SK-N-SH treated with all-trans-retinoic acid at 6 μM for 48 hours (cell line): Measurements from ENCODE around the gene OPN4.
A peak's percentile ranks its signal among the peaks of the same experiment; 100 is the strongest.

ENCODE experiments used
- ATAC-seq: fragments of 200-7000 bp; cut with Tn5 transposase; 3 replicates; pipeline ENCODE4 v1.9.1; 2020; ENCODE audit warnings: mild to moderate bottlenecking, moderate library complexity
- ARNTL ChIP-seq: fragments of 450-650 bp; formaldehyde crosslinking; IDR thresholded peaks from 2 replicates; pipeline ENCODE4 v1.5.0; 2020; ENCODE audit warnings: low read depth, mild to moderate bottlenecking, moderate library complexity, borderline replicate concordance
- BACH2 ChIP-seq: fragments of 250-450 bp; sonication (Bioruptor Pico); IDR thresholded peaks from 2 replicates; pipeline ENCODE4 v1.9.0; 2021; ENCODE audit warnings: mild to moderate bottlenecking, borderline replicate concordance
- CREB5 ChIP-seq: fragments of 250-450 bp; sonication (Bioruptor Pico); IDR thresholded peaks from 2 replicates; pipeline ENCODE4 v1.5.1; 2020; ENCODE audit warnings: low read depth, mild to moderate bottlenecking, moderate library complexity
- ESRRG ChIP-seq: fragments of 250-450 bp; sonication (Bioruptor Pico); IDR thresholded peaks from 2 replicates; pipeline ENCODE4 v1.6.1; 2021; ENCODE audit warnings: mild to moderate bottlenecking
- ISL1 ChIP-seq: fragments of 250-450 bp; sonication (Bioruptor Pico); IDR thresholded peaks from 2 replicates; pipeline ENCODE4 v2.1.2; 2022; ENCODE audit warnings: mild to moderate bottlenecking, moderate library complexity
- OSR1 ChIP-seq: fragments of 250-450 bp; sonication (Bioruptor Pico); IDR thresholded peaks from 2 replicates; pipeline ENCODE4 v1.8.0; 2022; ENCODE audit warnings: moderate library complexity, mild to moderate bottlenecking, inconsistent platforms
- PATZ1 ChIP-seq: fragments of 250-450 bp; sonication (Bioruptor Pico); IDR thresholded peaks from 2 replicates; pipeline ENCODE4 v1.8.0; 2020; ENCODE audit warnings: mild to moderate bottlenecking, moderate library complexity, borderline replicate concordance
- PPARA ChIP-seq: fragments of 250-450 bp; sonication (Bioruptor Pico); IDR thresholded peaks from 2 replicates; pipeline ENCODE4 v1.5.0; 2020; ENCODE audit warnings: mild to moderate bottlenecking, borderline replicate concordance
- RARB ChIP-seq: fragments of 250-450 bp; sonication (Bioruptor Pico); IDR thresholded peaks from 2 replicates; pipeline ENCODE4 v1.8.0; 2021; ENCODE audit warnings: mild to moderate bottlenecking, moderate library complexity
- SNAI2 ChIP-seq: fragments of 250-450 bp; sonication (Bioruptor Pico); IDR thresholded peaks from 2 replicates; pipeline ENCODE4 v1.5.0; 2020; ENCODE audit warnings: mild to moderate bottlenecking, moderate library complexity
- TCF4 ChIP-seq: fragments of 250-450 bp; sonication (Bioruptor Pico); IDR thresholded peaks from 2 replicates; pipeline ENCODE4 v1.8.0; 2021; ENCODE audit warnings: mild to moderate bottlenecking, moderate library complexity, borderline replicate concordance
- TOX ChIP-seq: fragments of 250-450 bp; sonication (Bioruptor Pico); IDR thresholded peaks from 2 replicates; pipeline ENCODE4 v1.8.0; 2021; ENCODE audit warnings: mild to moderate bottlenecking, moderate library complexity, borderline replicate concordance
- ZC3H10 ChIP-seq: fragments of 250-450 bp; sonication (Bioruptor Pico); IDR thresholded peaks from 2 replicates; pipeline ENCODE4 v1.5.1; 2021; ENCODE audit warnings: mild to moderate bottlenecking, moderate library complexity
- ZFP3 ChIP-seq: fragments of 250-450 bp; sonication (Bioruptor Pico); IDR thresholded peaks from 2 replicates; pipeline ENCODE4 v1.5.0; 2020; ENCODE audit warnings: mild to moderate bottlenecking, moderate library complexity
- ZFP30 ChIP-seq: fragments of 450-650 bp; formaldehyde crosslinking; IDR thresholded peaks from 2 replicates; pipeline ENCODE4 v1.5.0; 2022; ENCODE audit warnings: mild to moderate bottlenecking, moderate library complexity
- ZNF565 ChIP-seq: fragments of 450-650 bp; formaldehyde crosslinking; conservative IDR thresholded peaks from 2 replicates; pipeline ENCODE4 v1.5.0; 2020; ENCODE audit warnings: low read depth, mild to moderate bottlenecking, moderate library complexity
- ZNF70 ChIP-seq: fragments of 450-650 bp; formaldehyde crosslinking; IDR thresholded peaks from 2 replicates; pipeline ENCODE4 v1.5.0; 2020; ENCODE audit warnings: mild to moderate bottlenecking, moderate library complexity
- TF ChIP-seq, protein P1 (sequence below): fragments of 250-450 bp; sonication (Bioruptor Pico); IDR thresholded peaks from 2 replicates; pipeline ENCODE4 v1.8.0; 2021; ENCODE audit warnings: low read depth, mild to moderate bottlenecking, moderate library complexity, borderline replicate concordance
- TF ChIP-seq, protein P2 (sequence below): fragments of 250-450 bp; sonication (Bioruptor Pico); IDR thresholded peaks from 2 replicates; pipeline ENCODE4 v1.5.0; 2020; ENCODE audit warnings: mild to moderate bottlenecking, moderate library complexity
- TF ChIP-seq, protein P3 (sequence below): fragments of 250-450 bp; sonication (Bioruptor Pico); IDR thresholded peaks from 2 replicates; pipeline ENCODE4 v1.5.1; 2021; ENCODE audit warnings: mild to moderate bottlenecking, moderate library complexity

The OPN4 gene

DNA sequence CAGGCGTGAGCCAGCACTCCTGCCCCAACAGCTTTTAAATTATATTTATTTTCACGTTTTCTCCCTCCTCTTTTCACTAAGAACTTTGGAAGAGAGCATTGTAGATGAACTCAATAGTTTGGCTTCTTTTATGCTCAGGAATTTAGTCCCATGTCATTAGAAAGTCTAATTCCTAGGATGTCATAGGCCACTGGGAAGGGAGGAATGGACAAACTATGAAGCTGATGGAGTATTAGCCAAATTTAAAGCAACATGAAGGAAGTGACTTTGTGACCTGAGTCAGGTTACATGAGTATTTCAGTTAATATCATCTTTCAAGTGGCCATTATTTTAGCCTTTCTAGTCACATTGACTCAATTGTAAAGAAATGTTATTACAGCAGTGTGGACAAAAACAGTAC is 18.0 kb upstream of the OPN4 start (continued):
- TF ChIP-seq, protein P1, sequence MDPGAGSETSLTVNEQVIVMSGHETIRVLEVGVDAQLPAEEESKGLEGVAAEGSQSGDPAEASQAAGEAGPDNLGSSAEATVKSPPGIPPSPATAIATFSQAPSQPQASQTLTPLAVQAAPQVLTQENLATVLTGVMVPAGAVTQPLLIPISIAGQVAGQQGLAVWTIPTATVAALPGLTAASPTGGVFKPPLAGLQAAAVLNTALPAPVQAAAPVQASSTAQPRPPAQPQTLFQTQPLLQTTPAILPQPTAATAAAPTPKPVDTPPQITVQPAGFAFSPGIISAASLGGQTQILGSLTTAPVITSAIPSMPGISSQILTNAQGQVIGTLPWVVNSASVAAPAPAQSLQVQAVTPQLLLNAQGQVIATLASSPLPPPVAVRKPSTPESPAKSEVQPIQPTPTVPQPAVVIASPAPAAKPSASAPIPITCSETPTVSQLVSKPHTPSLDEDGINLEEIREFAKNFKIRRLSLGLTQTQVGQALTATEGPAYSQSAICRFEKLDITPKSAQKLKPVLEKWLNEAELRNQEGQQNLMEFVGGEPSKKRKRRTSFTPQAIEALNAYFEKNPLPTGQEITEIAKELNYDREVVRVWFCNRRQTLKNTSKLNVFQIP (CRISPR knock-in tag): no peak
- TF ChIP-seq TOX: no peak
- TF ChIP-seq, protein P2, sequence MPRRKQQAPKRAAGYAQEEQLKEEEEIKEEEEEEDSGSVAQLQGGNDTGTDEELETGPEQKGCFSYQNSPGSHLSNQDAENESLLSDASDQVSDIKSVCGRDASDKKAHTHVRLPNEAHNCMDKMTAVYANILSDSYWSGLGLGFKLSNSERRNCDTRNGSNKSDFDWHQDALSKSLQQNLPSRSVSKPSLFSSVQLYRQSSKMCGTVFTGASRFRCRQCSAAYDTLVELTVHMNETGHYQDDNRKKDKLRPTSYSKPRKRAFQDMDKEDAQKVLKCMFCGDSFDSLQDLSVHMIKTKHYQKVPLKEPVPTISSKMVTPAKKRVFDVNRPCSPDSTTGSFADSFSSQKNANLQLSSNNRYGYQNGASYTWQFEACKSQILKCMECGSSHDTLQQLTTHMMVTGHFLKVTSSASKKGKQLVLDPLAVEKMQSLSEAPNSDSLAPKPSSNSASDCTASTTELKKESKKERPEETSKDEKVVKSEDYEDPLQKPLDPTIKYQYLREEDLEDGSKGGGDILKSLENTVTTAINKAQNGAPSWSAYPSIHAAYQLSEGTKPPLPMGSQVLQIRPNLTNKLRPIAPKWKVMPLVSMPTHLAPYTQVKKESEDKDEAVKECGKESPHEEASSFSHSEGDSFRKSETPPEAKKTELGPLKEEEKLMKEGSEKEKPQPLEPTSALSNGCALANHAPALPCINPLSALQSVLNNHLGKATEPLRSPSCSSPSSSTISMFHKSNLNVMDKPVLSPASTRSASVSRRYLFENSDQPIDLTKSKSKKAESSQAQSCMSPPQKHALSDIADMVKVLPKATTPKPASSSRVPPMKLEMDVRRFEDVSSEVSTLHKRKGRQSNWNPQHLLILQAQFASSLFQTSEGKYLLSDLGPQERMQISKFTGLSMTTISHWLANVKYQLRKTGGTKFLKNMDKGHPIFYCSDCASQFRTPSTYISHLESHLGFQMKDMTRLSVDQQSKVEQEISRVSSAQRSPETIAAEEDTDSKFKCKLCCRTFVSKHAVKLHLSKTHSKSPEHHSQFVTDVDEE (CRISPR knock-in tag): no peak

DNA sequence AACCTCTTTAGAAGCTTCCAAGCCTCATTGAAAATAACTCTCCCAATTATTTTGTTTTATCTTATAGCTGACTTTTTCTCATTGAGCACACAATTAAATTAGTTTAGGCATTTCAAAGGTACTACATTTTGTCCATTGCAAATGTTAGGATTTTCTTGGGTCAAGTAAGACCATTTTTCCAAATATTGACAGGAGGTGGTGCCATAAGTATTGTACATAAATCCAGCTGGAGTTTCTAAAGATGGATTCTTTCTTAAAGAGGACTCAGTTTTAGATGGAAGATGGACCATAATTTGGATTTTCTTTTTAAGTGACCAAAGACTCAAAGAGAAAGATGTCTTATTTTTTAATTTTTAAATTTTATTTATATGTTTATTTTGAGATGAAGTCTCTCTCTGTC is 12.3 kb upstream of the OPN4 start:
- TF ChIP-seq TOX: no peak
- TF ChIP-seq, protein P1 (CRISPR knock-in tag): no peak
- no peak for TF ChIP-seq CREB5 (CRISPR knock-in tag)
- TF ChIP-seq, protein P3, sequence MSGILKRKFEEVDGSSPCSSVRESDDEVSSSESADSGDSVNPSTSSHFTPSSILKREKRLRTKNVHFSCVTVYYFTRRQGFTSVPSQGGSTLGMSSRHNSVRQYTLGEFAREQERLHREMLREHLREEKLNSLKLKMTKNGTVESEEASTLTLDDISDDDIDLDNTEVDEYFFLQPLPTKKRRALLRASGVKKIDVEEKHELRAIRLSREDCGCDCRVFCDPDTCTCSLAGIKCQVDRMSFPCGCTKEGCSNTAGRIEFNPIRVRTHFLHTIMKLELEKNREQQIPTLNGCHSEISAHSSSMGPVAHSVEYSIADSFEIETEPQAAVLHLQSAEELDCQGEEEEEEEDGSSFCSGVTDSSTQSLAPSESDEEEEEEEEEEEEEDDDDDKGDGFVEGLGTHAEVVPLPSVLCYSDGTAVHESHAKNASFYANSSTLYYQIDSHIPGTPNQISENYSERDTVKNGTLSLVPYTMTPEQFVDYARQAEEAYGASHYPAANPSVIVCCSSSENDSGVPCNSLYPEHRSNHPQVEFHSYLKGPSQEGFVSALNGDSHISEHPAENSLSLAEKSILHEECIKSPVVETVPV: no peak
- no peak for TF ChIP-seq SNAI2 (CRISPR knock-in tag)
- no peak for TF ChIP-seq TCF4
- no peak for TF ChIP-seq ARNTL (CRISPR knock-in tag)
- TF ChIP-seq PPARA (CRISPR knock-in tag): no peak
- no peak for TF ChIP-seq OSR1 (CRISPR knock-in tag)
- no peak for TF ChIP-seq RARB (CRISPR knock-in tag)
- ATAC-seq: no peak

GRCh38 chr10:86642499-86642898 is 11.8 kb upstream of the OPN4 start:
- ATAC-seq: peak; percentile 70
- TF ChIP-seq PATZ1 (CRISPR knock-in tag) (no peak), ZNF565 (no peak), TCF4 (no peak), PPARA (CRISPR knock-in tag) (no peak), CREB5 (CRISPR knock-in tag) (no peak), ESRRG (CRISPR knock-in tag) (no peak), ZFP30 (CRISPR knock-in tag) (no peak), BACH2 (CRISPR knock-in tag) (no peak), ZNF70 (CRISPR knock-in tag) (no peak), RARB (CRISPR knock-in tag) (no peak), ISL1 (CRISPR knock-in tag) (no peak), TOX (no peak), ZC3H10 (no peak), ZFP3 (CRISPR knock-in tag) (no peak), OSR1 (CRISPR knock-in tag) (no peak)
- TF ChIP-seq, protein P2 (CRISPR knock-in tag): no peak
- TF ChIP-seq, protein P1 (CRISPR knock-in tag): no peak
- TF ChIP-seq, all 23 proteins: peak for 0
